SK-N-MC (cell line): Measurements from ENCODE around the gene PAK1.

Source experiments
- EZH2 ChIP-seq: fragments of 200-600 bp; sonication (generic); IDR thresholded peaks from one replicate; pipeline ENCODE4 v1.6.1; 2017; ENCODE audit warnings: antibody characterized with exemption
- POLR2AphosphoS5 ChIP-seq: IDR thresholded peaks from 2 replicates; pipeline ENCODE4 v1.6.1; 2012; ENCODE audit warnings: mild to moderate bottlenecking, low read depth, low read length, borderline replicate concordance

GRCh38 chr11:77312107-77312506 lies 161.8 kb downstream of the PAK1 start:
- no peak for TF ChIP-seq EZH2
- TF ChIP-seq POLR2AphosphoS5 = no peak
